Suppressor macrophage treated with lipopolysaccharide for 4 hours (primary cell): Measurements from ENCODE around the gene COX6B2.
A peak's percentile ranks its signal among the peaks of the same experiment; 100 is the strongest.
"Not testable (repeated sequence)": the region's sequence is repeated elsewhere in the genome, so short reads cannot be mapped to it uniquely, and the experiment has no call there.

Source experiments
- DNase-seq: peaks from one replicate; pipeline ENCODE4 v3.0.0-alpha.2; 2020

Gene COX6B2, protein sequence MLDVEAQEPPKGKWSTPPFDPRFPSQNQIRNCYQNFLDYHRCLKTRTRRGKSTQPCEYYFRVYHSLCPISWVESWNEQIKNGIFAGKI

GRCh38 chr19:55354698-55355212, at the start of gene COX6B2:
TSS of gene COX6B2 (minus strand) at chr19:55354719. CDS start at chr19:55354521, 198 bp downstream.
- DNase-seq = no peak

GRCh38 chr19:55402509-55402908, 48.0 kb upstream of the COX6B2 start:
- DNase-seq = no peak

GRCh38 chr19:55401390-55401789, 46.9 kb upstream of the COX6B2 start:
- not testable (repeated sequence) for DNase-seq

DNA sequence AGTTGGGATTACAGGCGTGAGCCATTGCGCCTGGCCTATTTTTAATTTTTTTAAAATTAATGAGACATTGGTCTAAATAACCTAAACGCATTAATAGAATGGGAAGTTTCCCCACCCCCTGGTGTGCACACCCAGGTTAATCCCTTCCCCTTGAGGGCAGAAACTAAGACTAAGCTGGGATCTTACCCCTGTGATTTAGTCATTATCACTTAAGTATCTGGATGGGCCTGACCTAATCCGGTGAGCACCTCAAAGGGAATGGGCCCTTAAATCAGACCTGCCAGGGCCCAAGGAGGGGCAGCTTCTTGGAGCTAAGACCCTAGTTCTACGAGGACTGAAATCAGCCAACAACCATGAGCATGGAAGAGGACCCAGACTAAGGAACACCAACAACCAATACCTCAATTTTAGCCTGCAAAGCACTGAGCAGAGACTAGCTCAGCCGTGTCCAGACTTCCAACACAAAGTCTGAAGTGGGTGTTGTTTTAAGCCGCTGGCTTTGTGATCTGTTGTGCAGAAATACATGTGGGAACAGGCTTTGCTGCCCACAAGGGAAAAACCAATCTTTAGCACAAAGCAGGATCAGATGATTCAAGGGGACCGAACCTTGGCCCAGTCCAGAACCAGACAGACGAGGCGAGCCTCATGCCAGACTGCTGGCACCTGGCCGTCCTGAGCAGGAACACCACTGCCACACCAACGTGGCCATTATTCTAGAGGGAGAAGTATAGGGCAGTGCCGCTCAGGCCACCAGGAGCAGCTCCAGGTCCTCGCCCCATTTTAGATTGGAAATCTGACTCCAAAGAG, 46.0 kb upstream of the COX6B2 start:
- DNase-seq = no peak

DNA sequence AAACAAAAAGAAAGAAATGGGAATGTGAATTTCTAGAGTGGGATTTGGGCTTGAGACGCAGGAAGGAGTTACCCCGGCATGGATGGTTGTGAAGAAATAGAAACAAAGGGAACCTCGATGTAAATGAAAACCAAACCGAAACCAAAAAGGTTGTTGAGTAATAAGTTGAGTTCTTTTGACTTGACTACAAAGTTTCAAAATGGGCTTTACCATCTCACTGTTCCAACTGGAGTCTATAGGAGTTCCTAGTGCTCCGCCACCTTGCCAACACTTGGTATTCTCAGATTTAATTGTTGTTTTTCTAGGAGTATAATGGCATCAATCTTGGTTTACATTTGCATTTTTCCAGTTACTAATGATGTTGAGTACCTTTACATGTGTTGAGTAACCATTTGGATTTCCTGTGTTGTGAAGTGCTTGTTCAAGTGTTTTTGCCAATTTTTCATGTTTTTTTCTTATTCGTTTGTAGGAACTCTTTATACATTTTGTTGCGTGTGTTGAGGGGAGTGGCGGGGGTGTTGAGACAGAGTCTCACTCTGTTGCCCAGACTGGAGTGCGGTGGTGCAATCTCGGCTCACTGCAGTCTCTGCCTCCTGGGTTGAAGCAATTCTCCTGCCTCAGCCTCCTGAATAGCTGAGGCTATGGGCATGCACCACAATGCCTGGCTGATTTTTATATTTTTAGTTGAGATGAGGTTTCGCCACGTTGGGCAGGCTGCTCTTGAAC, 43.8 kb upstream of the COX6B2 start:
- peak; percentile 93 for DNase-seq

- DNase-seq = no peak
Measured at GRCh38 chr19:55392820-55393761, 38.6 kb upstream of the COX6B2 start.

GRCh38 chr19:55391702-55392615, 37.4 kb upstream of the COX6B2 start:
- no peak for DNase-seq

GRCh38 chr19:55391191-55391670, 36.7 kb upstream of the COX6B2 start:
- DNase-seq = no peak

DNA sequence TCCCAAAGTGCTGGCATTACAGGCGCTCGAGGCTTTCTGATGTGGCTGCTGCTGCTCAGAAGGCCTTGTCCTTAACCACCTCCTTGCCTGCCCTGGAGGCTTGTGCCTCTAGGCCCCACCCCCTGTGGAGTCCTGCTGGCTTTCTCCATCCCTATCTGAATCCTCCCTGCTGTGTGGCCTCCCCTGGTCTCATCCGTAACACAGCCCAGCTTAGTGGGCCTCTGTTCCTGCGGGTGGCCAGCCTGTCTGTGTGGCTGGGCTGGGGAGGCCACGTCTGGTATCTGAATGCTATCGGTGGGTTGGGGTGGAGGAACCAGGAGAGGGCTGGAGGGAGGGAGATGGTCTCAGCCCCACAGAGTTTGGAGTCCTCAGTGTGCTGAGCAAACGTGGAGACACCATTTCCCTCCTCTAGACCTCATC, 36.0 kb upstream of the COX6B2 start:
- no peak for DNase-seq

DNA sequence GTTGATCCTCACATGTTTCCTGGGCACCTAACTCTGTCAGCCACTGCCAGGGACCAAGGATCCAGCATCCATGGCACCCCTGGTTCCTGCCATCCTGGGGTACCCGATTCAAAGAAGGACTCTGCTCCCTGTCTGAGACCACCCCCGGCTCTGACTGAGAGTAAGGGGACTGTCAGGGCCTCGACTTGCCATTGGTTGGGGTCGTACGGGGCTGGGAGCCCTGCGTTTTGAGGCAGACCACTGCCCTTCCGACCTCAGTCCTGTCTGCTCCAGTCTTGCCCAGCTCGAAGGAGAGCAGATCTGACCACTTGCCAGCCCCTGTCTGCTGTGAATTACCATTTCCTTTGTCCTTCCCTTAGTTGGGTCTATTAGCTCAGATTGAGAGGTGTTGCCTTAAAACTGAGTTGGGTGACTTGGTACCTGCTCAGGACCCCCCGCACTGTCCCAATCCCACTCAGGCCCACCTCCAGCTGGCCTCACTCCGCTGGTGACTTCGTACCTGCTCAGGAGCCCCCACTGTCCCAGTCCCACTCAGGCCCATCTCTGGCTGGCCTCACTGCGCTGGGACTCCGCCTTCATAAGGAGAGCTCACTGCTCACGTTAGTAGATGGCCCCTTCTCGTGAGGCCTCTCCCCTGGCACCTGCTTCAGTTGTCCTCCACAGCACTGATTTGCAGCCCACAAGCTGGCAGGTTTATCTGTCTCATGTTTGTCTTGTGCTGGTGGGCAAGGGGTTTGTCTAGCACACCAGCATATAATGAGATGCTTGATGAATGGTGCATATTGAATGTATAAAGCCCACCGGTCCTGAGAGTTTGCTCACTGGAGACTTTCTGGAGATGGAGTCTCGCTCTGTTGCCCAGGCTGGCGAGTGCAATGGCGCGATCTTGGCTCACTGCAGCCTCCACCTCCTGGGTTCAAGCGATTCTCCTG, 35.1 kb upstream of the COX6B2 start:
- no peak for DNase-seq

- no peak for DNase-seq
Measured at GRCh38 chr19:55387736-55388497, 33.4 kb upstream of the COX6B2 start.

- no peak for DNase-seq
Measured at GRCh38 chr19:55386493-55386971, 32.0 kb upstream of the COX6B2 start.

DNA sequence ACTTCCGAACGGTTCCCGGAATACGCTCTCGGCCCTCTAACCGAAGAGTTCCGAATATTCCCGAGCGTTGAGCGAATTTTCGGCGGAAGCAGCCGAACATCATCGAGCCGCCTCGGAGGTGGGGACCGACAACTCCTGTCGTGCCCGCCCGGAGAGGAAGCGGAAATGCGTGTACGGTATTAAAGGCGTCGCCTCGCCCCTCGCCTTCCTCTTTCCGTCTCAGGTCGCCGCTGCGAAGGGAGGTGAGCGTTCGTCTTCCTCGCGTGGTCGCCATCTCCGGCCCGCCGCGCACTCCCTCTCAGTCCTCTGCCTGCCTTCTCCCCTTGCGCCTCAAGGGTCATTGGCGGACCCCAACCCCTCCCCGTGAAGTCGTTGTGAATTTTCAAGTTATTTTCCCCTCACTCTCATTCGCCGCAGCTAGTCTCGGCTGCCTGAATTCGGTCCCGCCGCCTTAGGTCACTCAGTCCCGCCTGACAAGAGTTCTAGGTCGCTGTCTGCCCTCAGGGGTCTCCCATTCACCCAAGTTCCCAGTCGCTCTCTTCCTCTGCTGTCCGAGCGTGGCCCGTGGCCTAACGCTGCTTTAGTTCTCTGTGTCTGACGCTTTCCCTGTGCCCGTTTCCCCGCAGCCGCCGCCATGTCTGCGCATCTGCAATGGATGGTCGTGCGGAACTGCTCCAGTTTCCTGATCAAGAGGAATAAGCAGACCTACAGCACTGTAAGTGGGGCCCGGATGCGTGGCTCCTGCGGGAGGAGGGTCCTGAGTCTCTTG, 31.4 kb upstream of the COX6B2 start, which contains the start of gene RPL28:
Gene RPL28, plus strand, starts transcription at position 209 of the 769 bp plus-strand sequence. Its CDS starts 426 bp downstream, at position 635.
- peak; percentile 100 for DNase-seq

- DNase-seq = peak; percentile 97
Measured at GRCh38 chr19:55384920-55385723, 30.6 kb upstream of the COX6B2 start.

DNA sequence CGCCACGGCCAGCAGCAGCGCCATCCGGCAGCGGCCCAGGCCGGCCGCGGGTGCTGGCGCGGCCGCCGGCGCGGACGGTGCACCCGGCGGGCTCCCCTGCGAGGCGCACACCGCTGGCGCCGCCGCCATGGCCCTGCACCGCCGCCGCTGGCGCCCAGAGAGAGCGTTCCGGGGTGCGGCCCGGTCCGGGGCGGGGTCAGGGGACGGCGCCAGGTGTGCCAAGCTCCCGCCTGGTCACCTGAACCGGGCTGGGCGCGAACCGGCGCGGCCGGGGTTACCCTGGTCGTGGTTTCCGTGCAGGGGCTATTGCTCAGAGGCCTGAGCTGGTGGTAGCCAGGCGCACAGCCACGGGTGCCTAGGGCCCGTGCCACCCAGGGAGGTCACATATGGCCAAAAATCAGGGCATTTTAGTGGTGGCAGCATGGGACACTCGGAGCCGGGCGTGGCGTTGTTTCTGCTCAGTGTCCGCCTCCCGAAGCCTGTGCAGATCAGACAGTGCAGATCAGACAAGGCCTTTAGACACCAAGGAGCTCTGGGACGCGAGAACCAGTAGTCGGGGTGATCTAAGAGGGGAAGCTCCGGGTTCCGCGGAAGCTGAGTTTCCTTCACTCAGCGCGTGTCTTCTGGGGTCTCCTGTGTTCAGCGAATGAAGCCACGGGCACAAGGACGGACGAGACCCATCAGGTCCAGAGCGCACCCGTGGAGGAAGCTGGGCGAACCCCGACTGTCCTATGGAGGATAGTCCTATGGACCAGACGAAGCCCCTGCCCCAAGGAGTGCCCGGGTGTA, 29.8 kb upstream of the COX6B2 start, which contains the start of gene TMEM238:
Gene TMEM238, minus strand, starts transcription at position 162 of the 789 bp plus-strand sequence. Its CDS starts 33 bp downstream, at position 129.
- DNase-seq = peak; percentile 36
